GM12892 (cell line): ENCODE measurements around the gene CCDC50.

ENCODE experiments used
- POLR2A ChIP-seq: IDR thresholded peaks from 2 replicates; pipeline ENCODE4 v1.6.1; 2011; ENCODE audit warnings: low read depth, low read length, control low read depth
- POLR2AphosphoS5 ChIP-seq: IDR thresholded peaks from 2 replicates; pipeline ENCODE4 v1.6.1; 2011; ENCODE audit warnings: low read depth, low read length, control low read depth
- TAF1 ChIP-seq: IDR thresholded peaks from 2 replicates; pipeline ENCODE4 v1.6.1; 2011; ENCODE audit warnings: low read depth, mild to moderate bottlenecking, control low read depth, low read length, borderline replicate concordance

- TF ChIP-seq POLR2A (no peak), POLR2AphosphoS5 (no peak), TAF1 (no peak)
Observed at GRCh38 chr3:191316876-191317603, 12.2 kb upstream of the CCDC50 start.
